GM19397 (cell line): ENCODE measurements around the gene DRC1.

Experiments used
- ATAC-seq: cut with Tn5 transposase; IDR thresholded peaks from one replicate; pipeline ENCODE4 v1.9.1; 2021; ENCODE audit warnings: mild to moderate bottlenecking, moderate library complexity; ENCODE audit not compliant: unreplicated experiment

DRC1 gene

DNA sequence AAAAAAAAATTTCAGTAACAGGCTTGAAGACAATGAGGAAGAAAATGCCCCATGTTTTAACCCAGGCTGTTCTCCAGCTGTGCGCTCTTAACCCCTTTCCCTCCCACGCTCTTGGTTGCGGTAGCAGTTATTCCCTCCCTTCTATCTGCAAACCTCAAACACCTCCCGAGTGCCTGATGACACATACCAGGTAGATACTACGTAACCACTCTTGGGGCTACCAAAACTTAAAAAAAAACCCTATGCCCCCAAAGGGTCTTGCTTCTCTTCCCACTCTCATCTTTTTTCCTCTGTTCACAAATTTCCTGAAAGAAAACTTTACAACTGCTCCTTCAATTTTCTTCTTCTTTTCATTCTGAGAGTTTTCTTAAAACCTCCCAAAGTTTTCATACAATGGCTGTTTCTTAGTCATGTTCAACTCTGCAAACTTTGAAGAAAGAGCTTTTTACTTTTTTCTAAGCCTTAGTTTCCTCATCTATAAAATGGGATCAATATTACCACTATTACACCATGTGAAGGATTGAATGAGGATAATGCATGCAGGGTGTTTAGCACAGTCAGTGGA is 4.9 kb upstream of the DRC1 start:
- ATAC-seq, result no peak

DNA sequence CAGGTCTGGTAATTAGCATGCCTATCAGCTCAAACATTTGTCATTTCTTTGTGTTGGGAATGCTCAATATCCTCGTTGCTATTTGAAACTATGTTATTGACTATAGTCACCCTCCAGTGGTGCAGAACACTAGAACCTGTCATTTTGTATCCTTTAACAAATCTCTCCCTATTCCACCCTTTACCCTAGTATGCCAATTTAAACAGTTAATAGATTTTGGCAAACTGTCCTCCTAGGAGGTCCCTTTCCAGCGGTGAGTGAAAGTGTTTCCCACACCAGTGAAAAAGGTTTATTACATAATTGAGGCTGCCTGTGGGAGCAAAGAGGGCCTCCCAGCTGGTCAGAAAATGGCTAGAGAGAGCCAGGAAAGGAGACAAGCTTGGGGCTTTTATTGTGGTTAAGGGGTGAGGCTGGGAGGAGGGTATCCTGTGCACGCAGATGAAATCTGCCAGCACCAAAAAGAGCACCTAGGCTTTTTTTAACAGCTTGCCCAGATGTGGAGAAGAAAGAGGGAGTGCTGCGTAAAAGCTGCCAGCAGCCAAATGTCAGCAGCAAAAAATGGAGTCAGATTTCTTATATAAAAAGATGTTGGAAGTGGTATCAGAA is 1.8 kb upstream of the DRC1 start:
- ATAC-seq, result no peak

GRCh38 chr2:26400723-26401122 is 997 bp upstream of the DRC1 start:
- no peak for ATAC-seq

DNA sequence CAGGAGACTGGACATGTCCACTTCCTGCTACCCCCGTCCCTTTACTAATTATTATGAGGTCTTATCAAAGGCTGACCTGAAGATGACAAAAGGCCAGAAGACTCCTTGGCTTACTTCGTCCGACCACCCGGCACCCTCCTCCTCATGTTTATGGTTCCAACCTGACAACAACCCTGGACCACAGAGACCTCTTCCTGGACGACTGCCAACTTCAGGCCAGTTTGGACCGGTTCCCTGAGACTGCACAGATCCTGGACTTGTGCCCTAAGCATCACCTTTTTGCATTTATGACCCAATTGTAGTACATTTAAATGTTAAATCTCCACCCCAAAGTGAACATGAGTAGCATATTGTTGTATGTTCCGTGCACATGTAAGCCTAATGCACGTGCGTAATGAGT is 5.8 kb downstream of the DRC1 start:
- ATAC-seq, result no peak

GRCh38 chr2:26409785-26410184 is 8.1 kb downstream of the DRC1 start:
- ATAC-seq, result no peak

GRCh38 chr2:26410764-26411243 is 9.1 kb downstream of the DRC1 start:
- no peak for ATAC-seq

GRCh38 chr2:26411419-26411818 is 9.7 kb downstream of the DRC1 start:
- no peak for ATAC-seq

- no peak for ATAC-seq
Observed at GRCh38 chr2:26412091-26412673, 10.5 kb downstream of the DRC1 start.

GRCh38 chr2:26414311-26414710 is 12.6 kb downstream of the DRC1 start:
- ATAC-seq, result no peak

GRCh38 chr2:26421961-26422360 is 20.2 kb downstream of the DRC1 start:
- no peak for ATAC-seq

- no peak for ATAC-seq
Observed at GRCh38 chr2:26422947-26423629, 21.4 kb downstream of the DRC1 start.

GRCh38 chr2:26423750-26424149 is 22.0 kb downstream of the DRC1 start:
- no peak for ATAC-seq

GRCh38 chr2:26424221-26424620 is 22.5 kb downstream of the DRC1 start:
- ATAC-seq, result no peak

DNA sequence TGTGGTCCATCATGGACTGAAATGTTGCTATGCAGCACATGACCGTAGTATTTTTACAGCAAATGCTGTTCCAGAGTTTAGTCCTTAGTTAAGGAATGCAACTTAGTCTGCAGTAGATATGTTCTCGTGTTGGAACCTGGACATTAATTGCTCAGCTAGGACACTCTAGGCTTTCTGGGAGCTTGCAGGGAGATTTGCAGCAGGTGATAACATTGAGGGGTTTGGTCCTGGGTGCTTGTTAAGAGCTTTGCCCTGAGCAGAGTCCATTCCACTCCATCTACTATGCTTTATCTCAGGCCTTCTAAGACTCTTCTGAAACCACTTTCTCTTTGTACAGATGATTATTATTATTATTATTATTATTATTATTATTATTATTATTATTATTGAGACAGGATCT is 27.1 kb downstream of the DRC1 start:
- ATAC-seq, result no peak

DNA sequence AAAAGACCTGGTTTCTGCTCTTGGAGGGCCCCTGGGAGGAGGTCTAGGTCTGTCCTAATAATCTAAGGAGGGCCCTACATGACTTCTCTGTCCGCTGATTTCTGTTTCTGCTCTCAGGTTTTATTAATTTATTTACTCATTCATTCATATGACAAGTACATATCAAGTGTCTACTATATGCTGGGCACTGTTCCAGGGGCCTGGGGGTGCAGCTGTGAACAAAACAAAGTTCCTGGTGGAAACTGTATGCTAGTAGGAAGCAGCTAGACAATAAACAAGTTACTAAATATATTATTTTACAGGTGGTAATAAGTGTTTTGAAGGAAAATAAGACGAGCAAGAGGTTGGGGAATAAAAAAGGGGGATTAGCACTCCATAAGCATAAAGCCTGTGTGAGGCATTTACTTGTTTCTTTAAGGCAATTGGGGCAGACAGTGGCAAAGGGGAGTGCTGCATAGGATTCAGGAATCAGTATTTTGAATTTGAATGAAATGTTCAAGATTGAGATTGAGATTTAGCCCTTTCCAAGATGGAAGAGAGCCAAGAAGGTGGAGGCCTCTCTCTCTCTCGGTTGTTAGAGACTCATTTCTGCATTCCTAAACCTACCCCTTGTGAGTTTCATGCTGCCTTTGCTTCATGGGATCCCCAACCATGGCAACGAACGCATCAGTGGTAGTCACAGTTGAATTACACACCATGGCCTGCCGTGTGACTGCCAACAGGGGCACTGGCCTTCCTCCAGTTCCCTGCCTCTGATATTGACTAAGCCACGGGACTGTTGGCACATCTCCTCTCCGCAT is 28.3 kb downstream of the DRC1 start:
- no peak for ATAC-seq

DNA sequence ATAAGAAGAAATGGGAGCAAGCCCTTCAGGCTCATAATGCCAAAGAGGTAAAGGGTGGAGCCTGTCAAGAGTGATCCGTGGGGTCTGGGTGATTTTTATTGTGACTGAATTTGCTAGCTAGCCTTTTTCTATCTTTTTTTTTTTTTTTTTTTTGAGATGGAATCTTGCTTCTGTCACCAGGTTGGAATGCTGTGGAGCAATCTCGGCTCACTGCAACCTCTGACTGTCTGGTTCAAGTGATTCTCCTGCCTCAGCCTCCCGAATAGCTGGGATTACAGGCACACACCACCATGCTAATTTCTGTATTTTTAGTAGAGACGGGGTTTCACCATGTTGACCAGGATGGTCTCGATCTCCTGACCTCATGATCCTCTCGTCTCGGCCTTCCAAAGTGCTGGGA is 29.1 kb downstream of the DRC1 start:
- no peak for ATAC-seq

- ATAC-seq, result no peak
Observed at GRCh38 chr2:26432363-26432762, 30.6 kb downstream of the DRC1 start.

- no peak for ATAC-seq
Observed at GRCh38 chr2:26432859-26433258, 31.1 kb downstream of the DRC1 start.

GRCh38 chr2:26435106-26435505 is 33.4 kb downstream of the DRC1 start:
- no peak for ATAC-seq

DNA sequence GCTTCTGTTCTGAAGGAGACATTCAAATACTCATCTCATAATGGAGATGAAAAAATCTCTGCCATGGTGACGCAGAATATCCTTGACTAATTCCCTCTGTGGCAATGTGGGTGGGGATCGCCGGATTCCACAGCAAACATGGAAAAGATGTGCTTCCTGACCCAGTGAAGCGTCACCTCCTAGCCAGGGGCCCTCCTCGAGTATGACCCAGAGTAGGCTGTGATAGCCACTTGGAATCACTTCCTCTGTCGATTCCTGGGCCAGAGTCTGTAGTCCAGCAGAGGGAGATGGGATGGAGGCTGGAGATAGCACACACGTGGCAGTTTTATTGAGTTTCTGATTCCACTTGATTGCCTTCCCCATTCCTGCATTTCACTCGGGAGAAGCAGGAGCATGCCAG is 36.8 kb downstream of the DRC1 start:
- ATAC-seq, result no peak

- ATAC-seq, result no peak
Observed at GRCh38 chr2:26438926-26439325, 37.2 kb downstream of the DRC1 start.
